ENCODE data around the gene METAP1D. TPM values are rescaled to one million over a fixed set of nuclear protein-coding genes. Genes with fewer than 3 reads are reported as not detected.

Gene METAP1D
- total RNA-seq, 2 donors from 2014 or later = 11.6 to 13.6 TPM

DNA sequence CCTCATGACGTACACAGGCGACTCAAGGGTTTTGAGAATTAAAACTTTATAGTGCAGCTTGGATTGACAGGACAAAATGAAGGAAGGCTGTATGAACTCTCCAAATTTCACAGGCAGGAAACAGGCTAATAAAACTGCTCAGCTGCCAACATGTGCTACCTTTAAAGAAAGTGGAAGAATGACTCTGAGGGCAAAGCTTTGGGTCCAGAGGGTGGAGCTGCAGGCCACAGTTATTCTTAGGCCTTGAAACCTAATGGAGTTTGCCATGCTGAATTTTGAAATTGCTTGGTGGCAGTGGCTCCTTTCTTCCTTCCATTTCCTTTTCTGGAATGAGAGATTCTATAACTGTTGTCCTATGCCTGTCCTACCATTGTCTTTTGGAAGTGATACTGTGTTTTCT, 42.7 kb upstream of the METAP1D start:
- no peaks in the 10 kb centered on the region for H3K36me3 ChIP-seq
- TF ChIP-seq CTCF (IDR thresholded peaks at IDR 0.05) (no peak), POLR2A (IDR thresholded peaks at IDR 0.05) (no peak), POLR2AphosphoS5 (IDR thresholded peaks at IDR 0.05) (no peak)
- WGBS = 95% methylated on average over 2 of the region's 2 CpGs
- H3K27ac ChIP-seq = no peak overlapping the region
- H3K9me3 ChIP-seq = no peaks in the 10 kb centered on the region
- no peak overlapping the region for H3K4me3 ChIP-seq
- no peaks in the 10 kb centered on the region for H3K4me1 ChIP-seq (replicated peaks)
- intact Hi-C loops (cut with DNase I) = no loop called here
- H3K27me3 ChIP-seq (replicated peaks; ENCODE audit: insufficient read depth) = no peaks in the 10 kb centered on the region
- DNase-seq (ENCODE audit: low spot score) = no peak

- TF ChIP-seq POLR2AphosphoS5 (IDR thresholded peaks at IDR 0.05) = no peak
- no peak for TF ChIP-seq CTCF (IDR thresholded peaks at IDR 0.05)
- TF ChIP-seq POLR2A (IDR thresholded peaks at IDR 0.05) = no peak
- intact Hi-C loops (cut with DNase I) = no loop called here
- Histone ChIP-seq H3K9me3 (no peaks in the 10 kb centered on the region), H3K27me3 (replicated peaks; ENCODE audit: insufficient read depth) (no peaks in the 10 kb centered on the region), H3K4me3 (no peak overlapping the region), H3K27ac (no peak overlapping the region), H3K36me3 (no peaks in the 10 kb centered on the region), H3K4me1 (replicated peaks) (no peaks in the 10 kb centered on the region)
- WGBS = 93% methylated on average over 3 of the region's 3 CpGs
- no peak for DNase-seq (ENCODE audit: low spot score)
These were observed 41.3 kb upstream of the METAP1D start for GRCh38 chr2:171958475-171958874.

GRCh38 chr2:171959998-171960397, 39.8 kb upstream of the METAP1D start:
- no peaks in the 10 kb centered on the region for H3K27me3 ChIP-seq (replicated peaks; ENCODE audit: insufficient read depth)
- WGBS = 71% methylated on average over 2 of the region's 2 CpGs
- H3K36me3 ChIP-seq = no peaks in the 10 kb centered on the region
- no peak overlapping the region for H3K4me3 ChIP-seq
- H3K4me1 ChIP-seq (replicated peaks) = no peaks in the 10 kb centered on the region
- DNase-seq (ENCODE audit: low spot score) = no peak
- H3K9me3 ChIP-seq = no peaks in the 10 kb centered on the region
- TF ChIP-seq POLR2AphosphoS5 (IDR thresholded peaks at IDR 0.05) (no peak), CTCF (IDR thresholded peaks at IDR 0.05) (no peak), POLR2A (IDR thresholded peaks at IDR 0.05) (no peak)
- no peak overlapping the region for H3K27ac ChIP-seq
- intact Hi-C loops (cut with DNase I) = no loop called here

DNA sequence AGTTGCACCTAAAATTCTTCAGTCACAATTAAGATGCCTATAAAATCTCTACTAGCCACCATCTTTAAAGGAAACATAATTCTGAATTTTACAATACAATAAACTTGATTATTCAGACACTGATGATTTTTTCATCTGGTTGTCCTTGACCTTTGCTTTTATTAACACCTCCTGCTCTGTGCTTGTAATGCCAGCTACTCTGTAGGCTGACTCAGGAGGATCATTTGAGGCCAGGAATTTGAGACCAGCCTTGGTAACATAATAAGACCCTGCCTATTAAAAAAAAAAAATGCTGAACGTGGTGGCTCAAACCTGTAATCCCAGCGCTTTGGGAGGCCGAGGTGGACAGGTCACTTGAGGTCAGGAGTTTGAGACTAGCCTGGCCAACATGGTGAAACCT, 39.2 kb upstream of the METAP1D start:
- no peak overlapping the region for H3K27ac ChIP-seq
- no peak for DNase-seq (ENCODE audit: low spot score)
- TF ChIP-seq CTCF (IDR thresholded peaks at IDR 0.05) (no peak), POLR2AphosphoS5 (IDR thresholded peaks at IDR 0.05) (no peak), POLR2A (IDR thresholded peaks at IDR 0.05) (no peak)
- H3K9me3 ChIP-seq = no peaks in the 10 kb centered on the region
- H3K36me3 ChIP-seq = no peaks in the 10 kb centered on the region
- no peak overlapping the region for H3K4me3 ChIP-seq
- intact Hi-C loops (cut with DNase I) = no loop called here
- WGBS = 85% methylated on average over 3 of the region's 3 CpGs
- no peaks in the 10 kb centered on the region for H3K4me1 ChIP-seq (replicated peaks)
- H3K27me3 ChIP-seq (replicated peaks; ENCODE audit: insufficient read depth) = no peaks in the 10 kb centered on the region

DNA sequence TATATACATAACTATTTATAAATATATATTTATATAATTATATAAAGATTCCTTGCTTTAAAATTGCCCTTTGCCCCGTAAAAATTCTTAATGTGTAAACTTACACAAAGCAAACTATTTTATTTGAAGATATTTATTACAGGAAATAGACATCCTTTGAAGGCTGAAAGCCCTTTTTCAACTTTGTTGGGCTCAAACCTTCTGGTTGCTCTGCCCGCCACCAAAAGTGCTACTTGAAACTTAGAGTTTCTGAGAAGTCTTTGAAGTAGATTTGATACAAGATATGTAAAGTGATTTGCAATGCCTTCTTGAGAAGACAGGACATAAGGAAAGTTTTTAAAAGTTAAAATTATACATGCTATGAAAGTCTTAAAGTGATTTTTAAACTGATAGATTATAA, 36.6 kb upstream of the METAP1D start:
- no peak for DNase-seq (ENCODE audit: low spot score)
- intact Hi-C loops (cut with DNase I) = no loop called here
- Histone ChIP-seq H3K4me3 (no peak overlapping the region), H3K36me3 (no peaks in the 10 kb centered on the region), H3K4me1 (replicated peaks) (no peaks in the 10 kb centered on the region), H3K9me3 (no peaks in the 10 kb centered on the region), H3K27me3 (replicated peaks; ENCODE audit: insufficient read depth) (no peaks in the 10 kb centered on the region), H3K27ac (no peak overlapping the region)
- no peak for TF ChIP-seq POLR2AphosphoS5 (IDR thresholded peaks at IDR 0.05)
- TF ChIP-seq POLR2A (IDR thresholded peaks at IDR 0.05) = no peak
- no peak for TF ChIP-seq CTCF (IDR thresholded peaks at IDR 0.05)
- WGBS = 71% methylated on average over 2 of the region's 2 CpGs

Measured in prostate gland (tissue), 2 donors.